Colonic mucosa (tissue), 4 donors: ENCODE data around the gene KIAA1755. TPM values are rescaled to one million over a fixed set of nuclear protein-coding genes. Genes with fewer than 3 reads are reported as not detected.

Experiments
- DNase-seq: peaks from one replicate; pipeline ENCODE4 v3.0.0-alpha.2; 2020
- H3K27ac ChIP-seq: fragments of 200-600 bp; one replicate; pipeline ENCODE4 v1.8.0; 2021
- H3K27me3 ChIP-seq: fragments of 200-600 bp; one replicate; pipeline ENCODE4 v1.8.0; 2021
- H3K36me3 ChIP-seq: fragments of 200-600 bp; one replicate; pipeline ENCODE4 v1.8.0; 2021
- H3K4me1 ChIP-seq: fragments of 200-600 bp; one replicate; pipeline ENCODE4 v1.8.0; 2021; ENCODE audit warnings: mild to moderate bottlenecking
- H3K4me3 ChIP-seq: fragments of 200-600 bp; one replicate; pipeline ENCODE4 v1.8.0; 2021
- H3K9ac ChIP-seq, 2 donors: one replicate each; pipeline ENCODE4 v1.7.0; 2013; ENCODE audit warnings: control low read depth in 2 of 2, low read depth in 2 of 2, low read length in 2 of 2
- H3K9me3 ChIP-seq: fragments of 200-600 bp; one replicate; pipeline ENCODE4 v1.8.0; 2021
- CTCF ChIP-seq: fragments of 200-600 bp; IDR thresholded peaks from one replicate; pipeline ENCODE4 v1.8.0; 2022; ENCODE audit warnings: antibody characterized with exemption, mild to moderate bottlenecking
- intact Hi-C: fragments of 100-400 bp; cut with DNase I; formaldehyde crosslinking; loops from one replicate; pipeline ENCODE4 v1.14.1; 2022
- total RNA-seq, 2 donors: library from RNA; stranded (reverse); fragmentation: NEBNext Ultra II Directional in 1 of 2; extraction: Animal tissue kit (Norgen Biotek cat#: 25700) in 1 of 2; gene quantifications; one replicate each; pipeline ENCODE4 v1.2.1, GENCODE V29; 2021
- donor health status: healthy.
- donor health status: DM: no; HTN: no; CAD: no.
- donor health status: DM: no; HTN: no; CAD: no.

Gene KIAA1755
- total RNA-seq, 2 donors from 2014 or later: 0.40 to 3.9 TPM

GRCh38 chr20:38198238-38198861, 62.2 kb downstream of the KIAA1755 start:
- no peaks in the 10 kb centered on the region for H3K36me3 ChIP-seq
- intact Hi-C loops: no loop called here
- H3K27me3 ChIP-seq: no peaks in the 10 kb centered on the region
- no peak overlapping the region for H3K4me3 ChIP-seq
- no peak for TF ChIP-seq CTCF
- H3K9ac ChIP-seq: no peak overlapping the region
- no peaks in the 10 kb centered on the region for H3K9me3 ChIP-seq
- DNase-seq: no peak
- no peaks in the 10 kb centered on the region for H3K4me1 ChIP-seq
- H3K27ac ChIP-seq: no peak overlapping the region

- no peaks in the 10 kb centered on the region for H3K9me3 ChIP-seq
- intact Hi-C loops: no loop called here
- no peaks in the 10 kb centered on the region for H3K36me3 ChIP-seq
- H3K27me3 ChIP-seq: no peaks in the 10 kb centered on the region
- no peak for DNase-seq
- no peaks in the 10 kb centered on the region for H3K4me1 ChIP-seq
- no peak overlapping the region for H3K27ac ChIP-seq
- TF ChIP-seq CTCF: no peak
- H3K4me3 ChIP-seq: no peak overlapping the region
- no peak overlapping the region for H3K9ac ChIP-seq
These were observed 62.9 kb downstream of the KIAA1755 start for GRCh38 chr20:38197619-38198018.

GRCh38 chr20:38197217-38197616, 63.3 kb downstream of the KIAA1755 start:
- H3K9ac ChIP-seq: no peak overlapping the region
- H3K27me3 ChIP-seq: no peaks in the 10 kb centered on the region
- no peak overlapping the region for H3K4me3 ChIP-seq
- H3K9me3 ChIP-seq: no peaks in the 10 kb centered on the region
- TF ChIP-seq CTCF: no peak
- no peak overlapping the region for H3K27ac ChIP-seq
- intact Hi-C loops: no loop called here
- no peak for DNase-seq
- H3K4me1 ChIP-seq: no peaks in the 10 kb centered on the region
- H3K36me3 ChIP-seq: no peaks in the 10 kb centered on the region

GRCh38 chr20:38196592-38196991, 63.9 kb downstream of the KIAA1755 start:
- Histone ChIP-seq H3K27ac (no peak overlapping the region), H3K4me1 (no peaks in the 10 kb centered on the region)

GRCh38 chr20:38196076-38196475, 64.5 kb downstream of the KIAA1755 start:
- H3K9ac ChIP-seq: no peak overlapping the region
- no peak overlapping the region for H3K27ac ChIP-seq
- H3K9me3 ChIP-seq: no peaks in the 10 kb centered on the region
- H3K4me3 ChIP-seq: no peak overlapping the region
- no peak for TF ChIP-seq CTCF
- no peaks in the 10 kb centered on the region for H3K27me3 ChIP-seq
- H3K36me3 ChIP-seq: no peaks in the 10 kb centered on the region
- H3K4me1 ChIP-seq: no peaks in the 10 kb centered on the region
- DNase-seq: no peak
- intact Hi-C loops: no loop called here

More at GRCh38 chr20:38196592-38196991, 63.9 kb downstream of the KIAA1755 start:
- TF ChIP-seq CTCF: no peak
- Histone ChIP-seq H3K36me3 (no peaks in the 10 kb centered on the region), H3K9ac (no peak overlapping the region), H3K27me3 (no peaks in the 10 kb centered on the region), H3K4me3 (no peak overlapping the region), H3K9me3 (no peaks in the 10 kb centered on the region)
- no peak for DNase-seq
- intact Hi-C loops: no loop called here
